A549 (cell line): ENCODE results near the gene MED12L. TPM values are rescaled to one million over a fixed set of nuclear protein-coding genes. Genes with fewer than 3 reads are reported as not detected.
A peak's percentile ranks its signal among the peaks of the same experiment; 100 is the strongest.

Source experiments
- ATAC-seq, 2 experiments: fragments of 200-7000 bp in 1 of 2; fragments of >200 bp in 1 of 2; cut with Nextera tagmentation in 1 of 2; cut with Tn5 transposase in 1 of 2; 3 replicates each; pipeline versions ENCODE4 v1.8.0 to v1.9.1; 2018 to 2020; ENCODE audit warnings: mild to moderate bottlenecking in 1 of 2, moderate library complexity in 1 of 2
- CTCF ChIA-PET: fragments of 300-600 bp; sonication (Branson Sonifier 250); formaldehyde crosslinking; extraction: SDS; loops from one replicate; lab custom pipeline; 2021; ENCODE audit warnings: antibody characterized with exemption, inconsistent platforms; lab: Yijun Ruan, JAX
- POLR2A ChIA-PET: fragments of 350-600 bp; formaldehyde crosslinking; extraction: SDS; loops from one replicate; lab custom pipeline; 2021; ENCODE audit warnings: antibody characterized with exemption, inconsistent platforms; lab: Yijun Ruan, JAX
- DNase-seq, 2 experiments: peaks; one replicate each; pipeline versions ENCODE4 v3.0.0 to v3.0.0-alpha.2; 2011 to 2016; ENCODE audit warnings: low read depth in 1 of 2, low spot score in 1 of 2
- FAIRE-seq: peaks from 2 replicates; lab custom pipeline; 2011; peaks lifted over from hg19 to GRCh38; lab: Jason Lieb, UNC
- H3K27ac ChIP-seq, 2 experiments: fragments of >200 bp; sonication (Bioruptor Twin); formaldehyde crosslinking; 3 replicates each; pipeline ENCODE4 v1.5.1; 2016 to 2017
- H3K4me1 ChIP-seq: fragments of >200 bp; sonication (Bioruptor Twin); formaldehyde crosslinking; 3 replicates; pipeline ENCODE4 v1.6.1; 2016
- H3K4me2 ChIP-seq: fragments of >200 bp; sonication (Bioruptor Twin); formaldehyde crosslinking; 3 replicates; pipeline ENCODE4 v1.6.1; 2016
- H3K4me3 ChIP-seq: fragments of >200 bp; sonication (Bioruptor Twin); formaldehyde crosslinking; 3 replicates; pipeline ENCODE4 v1.5.1; 2016
- H3K9me3 ChIP-seq: fragments of >200 bp; sonication (Bioruptor Twin); formaldehyde crosslinking; 3 replicates; pipeline ENCODE4 v1.6.1; 2016
- CEBPB ChIP-seq, 2 experiments: fragments of >200 bp in 1 of 2; sonication (Bioruptor Twin) in 1 of 2; formaldehyde crosslinking in 1 of 2; IDR thresholded peaks; 2 replicates each; pipeline ENCODE4 v1.6.1; 2012 to 2016
- CHD2 ChIP-seq: fragments of 150-350 bp; IDR thresholded peaks from 2 replicates; pipeline ENCODE4 v1.6.1; 2014; ENCODE audit warnings: low read length; ENCODE audit not compliant: partially characterized antibody
- EP300 ChIP-seq, 2 experiments: fragments of >200 bp; sonication (Bioruptor Twin); formaldehyde crosslinking; IDR thresholded peaks; 2 replicates in 1 of 2; 3 replicates in 1 of 2; pipeline ENCODE4 v1.6.1; 2016 to 2017
- FOSB ChIP-seq: fragments of 250-450 bp; sonication (Bioruptor Pico); IDR thresholded peaks from 2 replicates; pipeline ENCODE4 v1.5.0; 2020; ENCODE audit warnings: mild to moderate bottlenecking, moderate library complexity
- FOSL2 ChIP-seq, 2 experiments: fragments of 450-650 bp in 1 of 2; fragments of >200 bp in 1 of 2; sonication (Bioruptor Twin) in 1 of 2; formaldehyde crosslinking; IDR thresholded peaks; 2 replicates each; pipeline versions ENCODE4 v1.5.0 to v1.6.1; 2016 to 2020; ENCODE audit warnings: mild to moderate bottlenecking in 1 of 2, moderate library complexity in 1 of 2
- FOXS1 ChIP-seq: fragments of 250-450 bp; sonication (Bioruptor Pico); IDR thresholded peaks from 2 replicates; pipeline ENCODE4 v1.5.0; 2020; ENCODE audit warnings: mild to moderate bottlenecking, moderate library complexity
- GATA3 ChIP-seq: IDR thresholded peaks from 2 replicates; pipeline ENCODE4 v1.6.1; 2012; ENCODE audit warnings: borderline replicate concordance
- HOXA7 ChIP-seq: fragments of 250-450 bp; sonication (Bioruptor Pico); IDR thresholded peaks from 2 replicates; pipeline ENCODE4 v1.5.0; 2020; ENCODE audit warnings: mild to moderate bottlenecking, moderate library complexity
- JUN ChIP-seq, 2 experiments: fragments of >200 bp; sonication (Bioruptor Twin); formaldehyde crosslinking; IDR thresholded peaks; 2 replicates in 1 of 2; 3 replicates in 1 of 2; pipeline ENCODE4 v1.6.1; 2016 to 2017
- JUNB ChIP-seq: fragments of >200 bp; sonication (Bioruptor Twin); formaldehyde crosslinking; IDR thresholded peaks from 2 replicates; pipeline ENCODE4 v1.6.1; 2016
- MAFK ChIP-seq: fragments of 450-650 bp; IDR thresholded peaks from 2 replicates; pipeline ENCODE4 v1.6.1; 2014; ENCODE audit not compliant: partially characterized antibody
- MYC ChIP-seq: IDR thresholded peaks from 2 replicates; pipeline ENCODE4 v1.6.1; 2012; ENCODE audit warnings: mild to moderate bottlenecking, inconsistent platforms, low read length, improper control_type of control experiment, borderline replicate concordance
- NFE2L2 ChIP-seq: fragments of 150-350 bp; conservative IDR thresholded peaks from 2 replicates; pipeline ENCODE4 v1.6.1; 2014; ENCODE audit warnings: low read length
- NR3C1 ChIP-seq: fragments of >200 bp; sonication (Bioruptor Twin); formaldehyde crosslinking; IDR thresholded peaks from 3 replicates; pipeline ENCODE4 v1.6.1; 2017
- PBX3 ChIP-seq: IDR thresholded peaks from 2 replicates; pipeline ENCODE4 v1.6.1; 2012
- PHF8 ChIP-seq: fragments of 200-600 bp; sonication (generic); IDR thresholded peaks from 2 replicates; pipeline ENCODE4 v1.6.1; 2016; ENCODE audit warnings: low read depth, mild to moderate bottlenecking, antibody characterized with exemption, moderate library complexity, borderline replicate concordance
- REST ChIP-seq: fragments of 200-600 bp; sonication (generic); IDR thresholded peaks from 2 replicates; pipeline ENCODE4 v1.6.1; 2016; ENCODE audit warnings: antibody characterized with exemption, mild to moderate bottlenecking, moderate library complexity
- TFCP2L1 ChIP-seq: fragments of 250-450 bp; sonication (Bioruptor Pico); IDR thresholded peaks from 2 replicates; pipeline ENCODE4 v1.5.0; 2021; ENCODE audit warnings: mild to moderate bottlenecking
- TP53 ChIP-seq: fragments of 250-450 bp; sonication (Bioruptor Pico); IDR thresholded peaks from 2 replicates; pipeline ENCODE4 v1.5.0; 2021; ENCODE audit warnings: mild to moderate bottlenecking, moderate library complexity
- ZNF302 ChIP-seq: fragments of 250-450 bp; sonication (Bioruptor Pico); IDR thresholded peaks from 2 replicates; pipeline ENCODE4 v1.9.0; 2021; ENCODE audit warnings: inconsistent platforms, mild to moderate bottlenecking, moderate library complexity
- WGBS: methylation state at CpG from one replicate; pipeline ENCODE4 v1.1.6; 2017; ENCODE audit errors: missing lambda C conversion rate; 5-methylcytosine and 5-hydroxymethylcytosine counted together
- polyA plus RNA-seq, 4 experiments: library from polyadenylated mRNA; depleted of rRNA in 3 of 4; stranded (reverse); fragments of >200 nt; fragmentation: RNase III in 1 of 4; extraction: RNeasy Plus Mini Kit Qiagen cat#74134 plus additional on column Dnase treatment in 1 of 4; gene quantifications; 2 replicates in 3 of 4; 3 replicates in 1 of 4; pipeline ENCODE4 v1.2.3, GENCODE V29; 2011 to 2017

Gene MED12L
- polyA plus RNA-seq, 2 of the 4 experiments (the other 2 are of a cell fraction): 0.32 to 0.63 TPM

GRCh38 chr3:151431940-151432339 lies 346.5 kb downstream of the MED12L start:
- FAIRE-seq (no peak), DNase-seq (no peak), ATAC-seq (peak; percentile 41 to 45; a peak in 3 of 6 replicates)
- ChIA-PET CTCF (interaction anchor here (0.5 to 2.1 kb wide), 4 partner anchors 8 to 407 kb away, joined by 3 to 8 read pairs (median 3); partner anchors contain the start of gene IGSF10), POLR2A (no interaction called here)
- Histone ChIP-seq H3K9me3 (no peaks in the 10 kb centered on the region), H3K4me2 (no peak overlapping the region), H3K4me3 (no peak overlapping the region), H3K27ac (peak overlapping the region in 1 of 2 experiments; percentile 69; a peak in 2 of 6 replicates), H3K4me1 (peaks cover 33% of the 10 kb centered on the region)
- no peak for TF ChIP-seq EP300 (IDR thresholded peaks at IDR 0.05)
- no peak for TF ChIP-seq FOSB (CRISPR knock-in tag)
- no peak for TF ChIP-seq PHF8
- no peak for TF ChIP-seq MYC
- TF ChIP-seq TP53: no peak
- no peak for TF ChIP-seq HOXA7
- WGBS: 93% methylated on average over 3 of the region's 3 CpGs

GRCh38 chr3:151432616-151433372 lies 347.3 kb downstream of the MED12L start:
- POLR2A ChIA-PET: no interaction called here
- 64% methylated on average over 7 of the region's 7 CpGs for WGBS
- H3K4me3 ChIP-seq: no peak overlapping the region
- no peak for DNase-seq
- ATAC-seq: no peak
- H3K9me3 ChIP-seq: no peaks in the 10 kb centered on the region
- H3K4me1 ChIP-seq: peaks cover 33% of the 10 kb centered on the region
- FAIRE-seq: peak; percentile 18
- H3K4me2 ChIP-seq: peak overlapping the region; percentile 67; the same call in 2 of the 3 replicates
- TF ChIP-seq PHF8 (no peak), MAFK (peak; percentile 51), JUNB (0 out of 2 replicates have a peak, but pooled peaks have one; percentile 22), NFE2L2 (no peak), FOXS1 (no peak), CEBPB (IDR thresholded peaks at IDR 0.05) (no peak)
- CTCF ChIA-PET: no interaction called here
- peak overlapping the region; percentile 14 to 69; a peak in 5 of 6 replicates for H3K27ac ChIP-seq

GRCh38 chr3:151434151-151434890 lies 348.9 kb downstream of the MED12L start:
- POLR2A ChIA-PET: no interaction called here
- Histone ChIP-seq H3K4me2 (peak overlapping the region; percentile 67), H3K27ac (peak overlapping the region; percentile 40 to 52; a peak in 5 of 6 replicates), H3K4me1 (peaks cover 33% of the 10 kb centered on the region), H3K4me3 (no peak overlapping the region), H3K9me3 (no peaks in the 10 kb centered on the region)
- 3% methylated on average over 1 of the region's 1 CpG for WGBS
- CTCF ChIA-PET: interaction anchor here (1.1 to 2.6 kb wide), 5 partner anchors 10 to 485 kb away, joined by 3 to 8 read pairs (median 4); no protein-coding TSS in a partner anchor
- peak; percentile 31 to 77 for DNase-seq
- peak; percentile 90 for TF ChIP-seq JUNB
- TF ChIP-seq MYC: no peak
- peak; percentile 22 to 30; a peak in 2 of 5 replicates for TF ChIP-seq EP300 (IDR thresholded peaks at IDR 0.05)
- TF ChIP-seq JUN (IDR thresholded peaks at IDR 0.05): peak in 1 of 2 experiments; percentile 30; a peak in 2 of 5 replicates
- peak; percentile 76 for TF ChIP-seq FOSL2 (IDR thresholded peaks at IDR 0.05)
- TF ChIP-seq FOSL2 (CRISPR knock-in tag; IDR thresholded peaks at IDR 0.05): peak; percentile 91
- TF ChIP-seq GATA3: peak; percentile 63; the same call in 1 of the 2 replicates
- TF ChIP-seq TFCP2L1: no peak
- FAIRE-seq: no peak
- ATAC-seq: peak; percentile 88 to 90

GRCh38 chr3:151436675-151437446 lies 351.4 kb downstream of the MED12L start:
- ChIA-PET CTCF (interaction anchor here (1.3 to 6.7 kb wide), 5 partner anchors 11 to 483 kb away, joined by 3 to 71 read pairs (median 24); no protein-coding TSS in a partner anchor), POLR2A (no interaction called here)
- WGBS: 75% methylated on average over 8 of the region's 8 CpGs
- FAIRE-seq: no peak
- no peak for ATAC-seq
- no peak for DNase-seq
- TF ChIP-seq FOSL2 (IDR thresholded peaks at IDR 0.05) (no peak), FOSL2 (CRISPR knock-in tag; IDR thresholded peaks at IDR 0.05) (no peak), FOXS1 (no peak), ZNF302 (CRISPR knock-in tag) (no peak), PBX3 (no peak), CHD2 (no peak), NR3C1 (no peak), GATA3 (no peak), REST (no peak)
- Histone ChIP-seq H3K4me3 (no peak overlapping the region), H3K4me2 (no peak overlapping the region), H3K9me3 (no peaks in the 10 kb centered on the region), H3K27ac (peak overlapping the region in 1 of 2 experiments; percentile 36; a peak in 2 of 6 replicates), H3K4me1 (peaks cover 38% of the 10 kb centered on the region)
